HG03575 (cell line): ENCODE measurements around the gene DGKH.
"Not testable (repeated sequence)": the region's sequence is repeated elsewhere in the genome, so short reads cannot be mapped to it uniquely, and the experiment has no call there.

ENCODE experiments used
- ATAC-seq: cut with Tn5 transposase; IDR thresholded peaks from one replicate; pipeline ENCODE4 v1.9.1; 2021; ENCODE audit not compliant: unreplicated experiment, insufficient number of reproducible peaks, low FRiP score; ENCODE audit errors: extremely low read depth

DGKH gene

DNA sequence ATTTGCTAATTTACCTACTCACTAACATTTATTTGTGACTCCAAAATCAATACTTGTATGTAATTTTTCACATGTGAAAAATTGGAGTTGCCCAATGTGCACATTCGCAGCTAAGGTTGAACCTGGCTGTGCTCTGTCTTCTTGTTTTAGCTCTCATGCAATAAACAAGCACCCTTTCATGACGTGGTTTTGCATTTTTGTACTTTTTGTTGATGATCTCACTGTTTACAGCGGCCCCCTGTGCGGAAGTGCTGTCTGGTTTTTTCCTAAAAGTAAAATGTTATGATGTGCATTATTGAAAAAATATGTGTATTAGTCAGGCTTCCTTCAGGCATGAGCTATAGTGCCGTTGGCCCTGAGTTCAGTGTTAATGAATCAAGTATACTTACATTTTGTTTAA lies 18.1 kb downstream of the DGKH start:
- no peak for ATAC-seq

DNA sequence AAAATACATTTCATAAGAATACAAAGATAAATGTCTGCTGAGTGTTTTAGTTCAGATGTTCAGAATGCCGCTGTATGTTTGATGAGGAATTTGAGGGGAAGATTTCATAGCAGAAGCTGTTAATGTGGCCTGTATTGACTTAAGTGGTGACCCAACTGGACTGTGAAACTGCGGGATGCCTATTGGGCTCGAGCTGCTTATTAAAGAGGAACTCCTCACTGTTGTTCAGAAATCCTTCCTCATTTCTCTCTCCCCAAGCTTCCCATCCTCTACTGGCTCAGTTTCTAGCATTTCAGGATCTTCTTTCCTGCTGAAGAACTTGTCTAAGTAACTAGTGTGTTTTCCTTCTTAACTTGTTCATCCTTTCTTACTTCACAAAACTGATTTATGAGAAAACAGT lies 20.4 kb downstream of the DGKH start:
- ATAC-seq: no peak

DNA sequence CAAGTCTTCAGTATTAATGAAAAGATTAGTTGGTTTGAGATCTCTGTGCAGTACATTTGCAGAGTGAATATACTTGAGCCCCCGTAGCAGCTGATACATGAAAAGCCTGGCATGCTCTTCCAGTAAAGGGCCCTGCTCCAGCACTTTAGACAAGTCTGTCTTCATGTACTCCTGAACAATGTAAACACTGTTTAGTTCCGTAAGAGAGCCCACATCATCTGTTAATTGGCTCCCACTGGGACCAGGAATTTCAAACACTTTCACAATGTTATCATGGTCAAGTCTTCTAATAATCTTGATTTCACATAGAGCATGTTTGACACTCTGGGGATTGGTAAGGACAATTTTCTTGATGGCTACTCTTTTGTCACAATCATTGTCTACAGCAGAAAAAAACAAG lies 22.2 kb downstream of the DGKH start:
- ATAC-seq: not testable (repeated sequence)

DNA sequence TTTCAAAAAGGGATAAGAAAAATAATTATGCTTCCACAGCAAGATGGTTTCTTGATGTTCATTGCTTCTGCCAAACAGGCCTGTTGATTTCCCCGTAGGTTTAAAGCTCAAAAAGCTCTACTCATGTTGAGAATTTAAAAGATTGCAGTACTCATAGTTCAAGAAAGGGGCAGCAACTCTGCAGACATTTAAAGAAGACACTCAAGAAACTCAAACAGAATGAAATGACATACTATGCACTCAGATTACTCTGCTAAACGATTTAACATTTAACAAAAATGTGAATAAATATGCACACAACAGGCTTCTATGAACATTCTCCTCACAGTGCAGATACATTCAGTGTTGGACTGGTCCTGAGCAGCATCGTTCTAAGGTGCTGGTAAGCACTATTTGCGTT lies 22.7 kb downstream of the DGKH start:
- not testable (repeated sequence) for ATAC-seq

DNA sequence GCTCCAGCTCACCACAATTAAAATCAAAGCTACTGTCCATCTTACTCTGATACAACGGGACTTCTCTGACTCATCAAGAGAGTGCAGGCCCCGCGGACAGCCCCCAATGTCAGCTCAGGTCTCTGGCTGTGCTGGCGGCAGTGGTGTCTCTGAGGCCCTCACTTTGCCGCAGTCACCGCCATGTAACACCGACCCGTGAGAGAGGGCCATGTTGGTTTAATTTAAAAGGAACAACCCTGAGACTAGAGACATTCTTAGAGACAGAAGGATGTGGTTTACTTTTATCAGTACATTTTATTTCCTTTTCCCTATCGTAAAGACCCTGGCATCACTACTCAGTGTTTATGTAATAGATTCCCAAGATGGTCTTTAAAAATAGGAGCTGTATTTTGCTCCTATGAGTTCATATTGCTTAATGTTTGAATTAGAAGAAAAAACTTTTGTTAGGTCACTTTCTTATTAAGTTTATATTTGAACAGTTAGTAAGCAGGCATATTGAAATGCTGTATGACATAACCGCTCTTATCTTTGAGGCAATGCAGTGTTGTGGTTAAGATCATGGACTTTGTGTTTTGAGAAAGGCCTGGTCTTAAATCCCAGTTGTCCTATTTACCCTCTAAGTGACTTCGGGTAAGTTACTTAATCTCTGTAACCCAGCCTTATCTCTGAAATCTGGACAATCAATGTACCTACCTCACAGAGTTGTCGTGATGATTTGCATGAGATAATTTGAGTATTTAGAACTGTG lies 23.4 kb downstream of the DGKH start:
- no peak for ATAC-seq

DNA sequence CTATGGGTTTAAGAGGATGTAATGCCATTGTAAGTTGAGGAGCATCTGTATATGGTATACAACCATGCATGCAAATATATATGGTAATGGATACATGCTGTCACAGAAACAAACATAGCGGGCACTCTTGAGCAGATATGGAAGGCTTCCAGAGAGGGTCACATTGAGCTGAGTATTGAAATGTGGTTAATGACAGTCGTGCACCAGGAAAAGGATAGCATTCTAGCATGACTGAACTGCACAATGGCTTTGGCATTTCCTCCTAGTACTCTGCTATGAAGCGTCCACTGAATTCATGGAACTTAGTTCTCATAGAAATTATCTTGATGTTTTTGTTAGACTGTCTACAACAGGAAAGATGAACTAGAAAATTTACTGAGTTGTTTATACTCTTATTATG lies 25.2 kb downstream of the DGKH start:
- no peak for ATAC-seq

DNA sequence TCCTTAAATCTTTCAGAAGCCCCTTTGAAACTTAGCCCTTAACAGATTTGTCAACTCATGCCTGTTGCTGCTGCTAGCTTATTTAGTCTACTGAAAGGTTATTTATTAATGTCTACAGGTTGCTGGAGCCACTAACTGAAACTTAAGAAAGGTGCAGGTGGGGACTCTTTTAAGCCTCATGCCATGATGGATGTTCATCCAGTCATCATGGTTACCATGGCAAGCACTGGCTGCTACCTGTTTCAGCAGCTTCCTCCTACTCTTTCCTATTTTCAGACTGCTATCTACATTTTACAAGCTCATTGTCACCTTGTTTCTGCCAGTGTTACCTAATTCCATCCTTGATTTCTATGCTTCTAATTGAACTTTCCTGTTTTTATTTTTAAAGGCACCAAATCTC lies 27.1 kb downstream of the DGKH start:
- no peak for ATAC-seq

DNA sequence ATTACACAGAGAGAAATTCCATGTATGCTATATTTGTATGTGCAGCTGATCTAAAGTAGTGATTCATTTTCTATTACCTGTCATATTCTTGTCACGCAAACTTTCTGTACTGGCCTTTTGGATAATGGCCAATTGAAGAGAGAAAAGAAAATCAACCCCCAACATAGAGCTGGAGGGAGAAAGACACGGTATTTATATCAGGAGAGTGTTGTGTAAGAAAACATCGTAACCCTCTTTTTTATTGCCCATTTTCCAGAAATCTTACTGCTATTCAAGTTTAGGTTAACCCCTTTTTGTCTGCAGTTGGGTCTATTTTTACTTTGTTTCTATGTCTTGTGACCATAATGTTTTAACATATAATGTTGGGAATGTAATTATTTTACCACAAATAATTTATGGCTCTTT lies 27.9 kb downstream of the DGKH start:
- ATAC-seq: no peak

DNA sequence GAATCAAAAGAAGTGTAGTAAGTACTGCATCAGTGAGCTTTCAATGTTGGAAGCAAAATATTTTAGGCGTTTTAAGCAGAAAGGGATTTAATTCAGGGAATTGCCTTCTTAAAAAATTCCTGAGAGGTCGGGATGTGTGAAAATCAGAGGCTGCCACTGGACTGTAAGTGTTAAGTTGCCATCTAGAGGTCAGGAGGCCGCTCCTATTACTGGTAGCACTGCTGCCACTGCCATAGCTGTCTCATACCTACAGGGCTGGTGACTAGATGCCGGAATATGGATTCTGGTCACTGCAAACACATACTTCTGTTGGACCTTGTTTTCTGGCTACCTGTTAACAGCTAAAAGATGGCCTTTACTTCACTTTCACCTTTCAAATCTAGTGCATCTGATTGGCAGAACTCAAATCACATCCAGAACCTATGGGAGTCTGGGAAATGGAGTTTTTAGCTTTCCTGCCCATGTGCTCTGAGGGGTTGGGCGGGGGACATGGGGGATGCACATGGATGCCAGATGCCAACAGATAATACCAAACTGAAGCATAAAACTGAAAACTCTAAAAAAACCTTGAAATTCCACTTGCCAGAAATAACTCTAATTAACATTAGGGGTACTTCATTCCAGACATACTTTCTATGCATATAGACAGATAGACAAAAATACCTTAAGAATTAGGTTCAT lies 29.8 kb downstream of the DGKH start:
- ATAC-seq: no peak

DNA sequence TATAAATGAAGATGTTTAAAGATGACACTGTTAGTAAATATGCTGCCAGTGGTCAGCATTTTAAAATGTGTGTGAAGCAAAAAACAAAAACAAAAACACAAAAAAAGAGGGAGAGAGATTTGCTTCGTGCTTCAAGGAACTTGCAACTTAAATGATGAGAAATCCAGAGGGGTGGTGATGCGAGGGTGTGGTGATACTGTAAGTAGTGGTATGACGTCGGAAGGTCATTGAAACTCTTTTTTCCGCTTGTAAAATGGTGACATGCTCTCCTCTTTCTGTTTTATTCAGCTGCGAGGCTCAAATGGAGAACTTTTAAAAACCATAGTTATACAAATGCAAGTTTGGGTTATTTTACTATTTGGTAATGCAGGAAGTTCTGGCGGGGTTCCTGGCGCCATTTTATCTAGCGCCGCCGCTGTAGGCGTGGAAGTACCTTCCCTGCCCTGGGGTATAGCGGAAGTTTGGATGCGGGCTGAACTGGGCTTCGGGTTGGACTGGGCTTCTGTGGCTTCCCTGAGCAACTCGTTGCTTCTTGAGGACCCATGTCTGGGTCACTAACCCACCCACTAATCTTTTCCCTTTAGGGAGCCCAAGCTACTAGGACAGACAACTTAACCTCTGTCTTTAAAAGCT lies 34.8 kb downstream of the DGKH start:
- no peak for ATAC-seq

DNA sequence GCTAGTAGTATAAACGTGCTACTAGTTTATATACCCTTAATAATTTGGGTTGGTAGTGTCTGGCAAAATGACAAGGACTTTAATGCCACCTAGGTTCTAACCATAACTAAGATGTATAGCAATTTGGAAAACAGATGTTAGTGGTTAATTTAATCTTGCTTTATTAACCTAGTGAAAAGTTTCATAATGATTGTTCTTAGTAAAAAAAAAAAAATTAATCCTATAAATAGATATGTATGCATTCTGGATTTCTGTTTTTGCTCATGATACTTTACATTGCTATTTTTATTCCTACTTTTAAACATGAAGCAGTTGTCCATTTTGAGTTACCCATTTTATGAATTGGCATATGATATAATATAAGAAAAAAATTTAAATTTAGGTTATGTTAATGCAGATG lies 36.3 kb downstream of the DGKH start:
- no peak for ATAC-seq

DNA sequence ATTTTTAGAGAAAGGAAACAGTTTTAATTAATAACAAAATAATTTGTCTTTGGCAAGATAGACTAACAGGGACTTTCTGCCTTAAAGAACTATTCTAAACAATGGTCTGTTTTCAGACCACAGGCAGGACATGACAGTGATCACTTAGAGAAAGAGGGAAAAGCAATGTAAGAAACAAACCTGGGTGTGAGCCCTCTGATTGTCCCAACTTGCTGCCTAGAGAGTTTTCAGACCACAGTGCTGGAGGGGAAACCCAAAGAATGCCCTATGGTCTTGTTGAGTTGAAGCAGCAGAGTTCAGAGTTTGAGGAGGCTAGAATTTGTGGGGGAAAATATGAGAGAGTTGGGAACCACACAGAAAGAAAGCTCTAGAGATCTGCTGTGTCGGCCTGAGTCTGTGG lies 38.1 kb downstream of the DGKH start:
- no peak for ATAC-seq

DNA sequence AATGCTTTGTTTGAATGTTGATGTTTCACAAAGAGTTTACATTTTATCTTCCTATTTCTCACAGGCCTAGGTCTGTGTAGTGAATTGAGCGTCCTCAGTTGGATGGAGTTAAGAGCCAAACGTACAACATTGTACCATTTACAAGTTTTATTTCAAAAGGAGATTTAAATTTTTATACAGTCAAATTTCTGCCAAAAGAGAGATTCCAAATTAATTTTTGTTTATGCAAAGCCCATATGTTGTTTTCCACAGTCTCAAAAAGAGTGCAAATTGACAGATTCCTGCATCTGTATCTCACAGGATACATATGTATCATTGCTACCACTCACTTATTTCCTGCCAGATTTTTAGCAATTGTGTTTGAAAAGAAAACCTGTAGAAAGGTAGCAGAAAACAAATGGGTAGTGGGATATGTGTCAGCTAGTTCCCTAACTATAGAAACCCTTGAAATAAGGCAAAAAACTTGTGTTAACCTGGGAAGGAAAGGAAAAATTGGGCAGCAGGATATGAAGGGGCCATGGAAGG lies 46.1 kb downstream of the DGKH start:
- no peak for ATAC-seq

DNA sequence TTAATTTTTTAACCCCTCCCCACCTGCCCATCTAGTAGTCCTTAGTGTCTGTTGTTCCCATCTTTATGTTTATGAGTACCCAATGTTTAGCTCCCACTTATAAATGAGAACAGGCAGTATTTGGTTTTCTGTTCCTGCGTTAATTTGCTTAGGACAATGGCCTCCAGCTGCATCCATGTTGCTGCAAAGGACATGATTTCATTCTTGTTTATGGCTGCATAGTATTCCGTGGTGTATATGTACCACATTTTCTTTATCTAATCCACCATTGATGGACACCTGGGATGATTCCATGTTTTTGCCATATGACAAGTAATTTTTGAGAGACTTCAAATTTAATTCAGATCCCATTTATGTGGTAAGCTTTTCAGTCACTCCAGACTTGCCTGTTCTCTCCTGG lies 47.8 kb downstream of the DGKH start:
- ATAC-seq: not testable (repeated sequence)

DNA sequence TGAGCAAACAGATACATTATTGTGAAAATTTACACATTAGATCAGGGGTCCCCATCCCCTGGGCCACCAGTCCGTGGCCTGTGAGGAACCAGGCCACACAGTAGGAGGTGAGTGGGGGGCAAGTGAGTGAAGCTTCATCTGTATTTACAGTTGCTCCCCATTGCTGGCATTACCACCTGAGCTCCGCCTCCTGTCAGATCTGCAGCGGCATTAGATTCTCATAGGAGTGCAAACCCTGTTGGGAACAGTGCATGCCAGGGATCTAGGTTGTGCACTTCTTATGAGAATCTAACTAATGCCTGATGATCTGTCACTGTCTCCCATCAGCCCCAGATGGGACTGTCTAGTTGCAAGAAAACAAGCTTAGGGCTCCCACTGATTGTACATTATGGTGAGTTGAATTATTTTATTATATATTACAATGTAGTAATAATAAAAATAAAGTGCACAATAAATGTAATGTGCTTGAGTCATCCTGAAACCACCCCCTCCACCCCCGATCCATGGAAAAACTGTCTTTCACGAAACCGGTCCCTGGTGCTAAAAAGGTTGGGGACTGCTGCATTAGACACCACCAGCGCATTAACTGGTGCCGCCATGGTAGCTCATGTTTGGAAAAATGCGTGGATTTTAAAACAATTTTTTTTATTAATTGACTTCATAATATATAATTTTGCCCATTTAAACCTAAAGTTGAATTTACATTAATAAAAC lies 51.7 kb downstream of the DGKH start:
- ATAC-seq: no peak

DNA sequence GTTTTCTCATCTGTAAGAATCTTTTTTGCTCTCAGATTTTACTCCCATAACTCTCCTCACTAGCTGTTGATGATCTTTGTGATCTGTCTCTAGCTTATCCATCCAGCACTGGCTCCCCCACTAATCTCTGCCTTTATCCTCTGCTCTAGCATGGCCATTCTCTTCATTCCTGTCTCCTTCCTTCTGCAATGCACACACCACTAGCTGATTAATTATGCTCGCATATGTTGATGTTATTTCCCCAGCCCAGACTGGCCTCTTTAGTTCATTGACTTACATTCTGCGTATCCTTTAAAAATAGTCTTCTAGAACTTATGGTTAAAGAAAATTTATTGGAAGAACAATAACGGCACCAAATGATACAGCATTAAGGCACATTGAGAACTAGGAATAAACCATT lies 52.5 kb downstream of the DGKH start:
- ATAC-seq: no peak

DNA sequence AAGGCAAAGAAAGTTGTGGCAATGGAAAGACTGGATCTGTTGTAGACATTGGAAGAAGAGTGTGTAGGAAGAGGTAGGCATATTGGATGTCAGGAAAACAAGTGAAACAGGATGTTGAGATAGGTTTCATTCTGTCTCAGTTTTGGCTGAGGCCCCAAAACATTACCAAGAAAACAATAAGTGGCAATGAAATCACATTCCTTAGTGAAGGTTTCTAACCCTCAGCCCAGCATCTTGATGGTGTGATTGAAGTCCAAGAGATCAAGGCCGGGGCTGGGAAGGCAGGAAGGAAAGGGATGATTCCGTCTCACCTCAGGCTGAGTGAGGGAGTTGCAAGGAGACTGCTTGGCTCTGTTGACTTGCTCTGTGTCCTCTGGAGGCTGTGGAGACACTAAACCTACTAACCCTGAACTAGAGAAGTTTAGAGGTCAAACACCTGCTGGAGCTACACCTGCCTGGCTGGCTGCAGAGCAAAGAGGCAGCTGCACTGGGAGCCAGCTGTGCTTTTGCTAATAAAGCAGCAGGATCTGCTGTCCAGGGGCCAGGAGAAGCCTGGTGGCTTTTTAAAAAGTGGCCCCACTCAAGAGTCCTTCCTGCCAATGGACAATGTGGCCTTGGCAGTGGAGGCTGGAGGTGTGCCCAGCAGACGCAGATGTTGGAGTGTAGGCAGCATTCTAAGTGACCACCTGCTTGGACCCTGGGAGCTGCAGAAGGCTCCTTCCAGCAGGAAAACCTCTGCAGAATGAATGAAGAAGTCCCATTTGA lies 53.6 kb downstream of the DGKH start:
- no peak for ATAC-seq

DNA sequence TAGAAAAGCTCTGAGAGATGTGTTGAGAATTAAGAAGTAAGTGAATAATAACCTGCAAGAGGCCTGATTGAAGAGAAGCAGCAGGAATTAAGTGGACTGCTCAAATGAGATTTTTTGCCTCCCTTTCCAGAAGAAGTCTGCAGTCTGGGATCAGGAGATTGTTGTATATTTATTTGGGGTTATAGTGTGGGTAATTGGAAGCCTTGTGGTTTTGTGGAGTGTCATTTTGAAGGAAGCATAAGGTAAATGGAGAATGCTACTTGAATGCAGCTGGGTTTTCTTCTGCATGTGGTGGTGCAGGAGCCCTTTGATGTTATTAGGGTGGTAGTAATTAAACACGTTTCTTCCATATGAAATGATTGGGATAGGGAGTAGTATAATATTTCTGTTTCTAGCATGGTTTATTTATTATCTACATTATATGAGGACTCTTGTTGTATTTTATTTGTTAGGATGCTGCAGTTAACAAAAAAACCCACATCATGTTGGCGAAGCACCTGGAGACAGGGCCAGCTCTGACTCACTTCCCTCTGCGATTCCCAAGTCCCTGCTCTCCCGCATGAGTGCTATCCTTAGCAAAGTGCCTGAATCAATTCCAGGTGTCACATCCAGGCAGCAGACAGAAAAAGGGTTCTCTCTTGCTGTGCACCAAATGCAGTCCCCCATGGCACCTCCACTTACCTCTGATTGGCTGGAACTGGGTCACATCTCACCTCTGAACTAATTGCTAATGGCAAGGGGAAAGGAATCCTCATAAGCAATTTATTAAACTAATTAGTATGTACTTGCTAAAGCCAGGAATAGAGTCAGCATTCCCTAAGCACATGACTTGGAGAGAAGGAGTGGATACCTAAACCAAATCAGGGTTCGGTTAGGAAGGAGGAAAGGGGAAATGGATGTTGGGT lies 54.8 kb downstream of the DGKH start:
- ATAC-seq: no peak
